ENCODE data around the gene CCDC28B. TPM values are rescaled to one million over a fixed set of nuclear protein-coding genes. Genes with fewer than 3 reads are reported as not detected.

CCDC28B gene
- polyA plus RNA-seq, 1 of the 3 experiments (the other 2 are of a cell fraction) = 26.3 TPM

DNA sequence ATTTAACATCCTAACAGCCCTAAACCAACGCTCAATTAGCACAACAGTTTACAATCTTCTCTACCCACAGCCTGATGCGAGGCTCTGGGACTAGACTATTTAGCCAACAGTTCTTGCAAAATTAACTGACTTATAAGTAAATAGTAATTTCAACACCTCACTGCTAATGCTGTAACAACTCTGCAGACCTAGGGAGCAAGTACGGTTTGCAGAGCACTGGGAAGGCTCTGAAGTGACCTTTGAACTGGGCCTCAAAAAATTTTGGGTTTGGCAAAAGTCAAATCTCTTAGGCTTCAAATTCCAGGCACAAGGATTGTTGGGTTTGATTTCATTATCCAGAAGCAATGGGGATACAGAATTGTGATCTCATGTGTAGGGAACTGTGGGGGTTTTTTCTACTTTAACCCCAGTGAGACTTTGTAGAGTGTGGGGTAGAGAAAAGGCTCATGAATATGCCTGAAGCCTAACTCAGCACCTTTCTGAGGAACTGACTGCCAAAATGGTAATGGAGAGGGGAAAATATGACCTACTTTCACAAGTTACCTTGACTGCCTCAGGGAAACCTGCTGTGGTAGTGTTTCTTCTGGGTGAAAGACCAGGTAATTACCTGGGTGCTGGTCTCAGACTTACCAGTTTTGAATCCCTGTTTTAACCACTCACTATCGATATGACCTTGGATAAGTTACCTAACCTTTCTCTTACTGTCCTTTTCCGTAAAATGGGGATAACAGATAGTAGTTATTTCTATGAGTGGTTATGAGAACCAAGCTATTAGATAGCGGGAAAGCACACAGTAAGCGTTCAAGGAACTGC lies 21.8 kb upstream of the CCDC28B start:
- Histone ChIP-seq H3K4me3 (ENCODE audit: low read depth in 2 of 2, low read length in 1 of 2) (no peak overlapping the region; a peak in 1 of 4 replicates), H3K36me3 (replicated peaks in 1 of 2; ENCODE audit: control insufficient read depth in 1 of 2, insufficient read depth in 2 of 2, low read length in 1 of 2) (peaks cover 24 to 31% of the 10 kb centered on the region in 2 experiments), H3K79me2 (ENCODE audit: insufficient read depth) (peaks cover 34% of the 10 kb centered on the region), H3K4me2 (peak overlapping the region; percentile 97; the same call in 1 of the 2 replicates), H3K27ac (ENCODE audit: low read depth in 2 of 2, low read length in 1 of 2) (peak overlapping the region; percentile 90 to 96; a peak in 3 of 4 replicates), H3F3A (replicated peaks; ENCODE audit: insufficient read depth) (peaks cover 35% of the 10 kb centered on the region), H3K27me3 (ENCODE audit: insufficient read depth) (no peaks in the 10 kb centered on the region), H2AFZ (ENCODE audit: low read depth) (peak overlapping the region; percentile 77; the same call in 1 of the 2 replicates), H3K9me3 (no peaks in the 10 kb centered on the region), H3K4me1 (ENCODE audit: control insufficient read depth in 1 of 2, insufficient read depth in 2 of 2, low read depth in 1 of 2, low read length in 1 of 2) (peaks cover 17 to 20% of the 10 kb centered on the region in 2 experiments; a peak in 3 of 4 replicates), H3K9ac (no peak overlapping the region), H3K9me2 (no peaks in the 10 kb centered on the region), H4K20me1 (ENCODE audit: insufficient read depth) (peaks cover 6% of the 10 kb centered on the region; the same call in 1 of the 2 replicates)
- ChIA-PET CTCF (interaction anchor here (1.1 to 1.7 kb wide), 4 partner anchors 17 to 71 kb away, joined by 3 to 4 read pairs (median 3); partner anchors contain the start of gene KPNA6), POLR2A (interaction anchor here (1.0 to 2.6 kb wide), 7 partner anchors 22 to 157 kb away, joined by 3 to 16 read pairs (median 6); partner anchors contain the start of genes CCDC28B, IQCC, KPNA6 and MARCKSL1)
- WGBS (ENCODE audit: low lambda C conversion rate) = 94% methylated on average over 7 of the region's 7 CpGs
- TF ChIP-seq ELF1 (IDR thresholded peaks at IDR 0.05) (no peak), RXRA (IDR thresholded peaks at IDR 0.05; ENCODE audit: borderline replicate concordance, low read depth) (no peak), EP300 (IDR thresholded peaks at IDR 0.05; ENCODE audit: borderline replicate concordance in 1 of 2, low read depth in 1 of 2, low read length in 1 of 2) (no peak), FOXM1 (IDR thresholded peaks at IDR 0.05; ENCODE audit: low read depth) (no peak), GABPA (IDR thresholded peaks at IDR 0.05; ENCODE audit: low read depth) (no peak)
- no peak for DNase-seq

- H3K9me3 ChIP-seq = no peaks in the 10 kb centered on the region
- H3K9ac ChIP-seq = peak overlapping the region; percentile 98
- ChIA-PET CTCF (interaction anchor here (1.1 to 1.7 kb wide), 3 partner anchors 18 to 71 kb away, joined by 3 read pairs; partner anchors contain the start of gene KPNA6), POLR2A (interaction anchor here (1.0 to 3.4 kb wide), 8 partner anchors 17 to 157 kb away, joined by 3 to 19 read pairs (median 9); partner anchors contain the start of genes CCDC28B, IQCC, KPNA6 and MARCKSL1)
- WGBS (ENCODE audit: low lambda C conversion rate) = 40% methylated on average over 7 of the region's 7 CpGs
- no peaks in the 10 kb centered on the region for H3K9me2 ChIP-seq
- H3K27ac ChIP-seq (ENCODE audit: low read depth in 2 of 2, low read length in 1 of 2) = peak overlapping the region; percentile 90 to 96; a peak in 3 of 4 replicates
- peaks cover 35% of the 10 kb centered on the region for H3F3A ChIP-seq (replicated peaks; ENCODE audit: insufficient read depth)
- peaks cover 18 to 20% of the 10 kb centered on the region in 2 experiments; a peak in 3 of 4 replicates for H3K4me1 ChIP-seq (ENCODE audit: control insufficient read depth in 1 of 2, insufficient read depth in 2 of 2, low read depth in 1 of 2, low read length in 1 of 2)
- H3K4me3 ChIP-seq (ENCODE audit: low read depth in 2 of 2, low read length in 1 of 2) = peak overlapping the region; percentile 65 to 82; a peak in 3 of 4 replicates
- no peaks in the 10 kb centered on the region for H3K27me3 ChIP-seq (ENCODE audit: insufficient read depth)
- H3K79me2 ChIP-seq (ENCODE audit: insufficient read depth) = peaks cover 39% of the 10 kb centered on the region
- H4K20me1 ChIP-seq (ENCODE audit: insufficient read depth) = peaks cover 10% of the 10 kb centered on the region; the same call in 1 of the 2 replicates
- peak overlapping the region; percentile 77; the same call in 1 of the 2 replicates for H2AFZ ChIP-seq (ENCODE audit: low read depth)
- H3K4me2 ChIP-seq = peak overlapping the region; percentile 97
- no peak for TF ChIP-seq RXRA (IDR thresholded peaks at IDR 0.05; ENCODE audit: borderline replicate concordance, low read depth)
- TF ChIP-seq TCF12 (IDR thresholded peaks at IDR 0.05) = no peak
- no peak for TF ChIP-seq POLR2AphosphoS5 (IDR thresholded peaks at IDR 0.05; ENCODE audit: low read depth, low read length)
- no peak for TF ChIP-seq EP300 (IDR thresholded peaks at IDR 0.05; ENCODE audit: borderline replicate concordance in 1 of 2, low read depth in 1 of 2, low read length in 1 of 2)
- TF ChIP-seq TEAD4 (IDR thresholded peaks at IDR 0.05; ENCODE audit: borderline replicate concordance, insufficient read depth) = no peak
- TF ChIP-seq SIN3A (IDR thresholded peaks at IDR 0.05; ENCODE audit: borderline replicate concordance, low read depth, low read length) = no peak
- no peak for TF ChIP-seq USF2 (IDR thresholded peaks at IDR 0.05; ENCODE audit: borderline replicate concordance, low read depth, low read length)
- no peak for TF ChIP-seq FOXM1 (IDR thresholded peaks at IDR 0.05; ENCODE audit: low read depth)
- TF ChIP-seq JUND (IDR thresholded peaks at IDR 0.05) = no peak
- no peak for TF ChIP-seq RAD21 (IDR thresholded peaks at IDR 0.05; ENCODE audit: low read length)
- TF ChIP-seq TAF1 (IDR thresholded peaks at IDR 0.05; ENCODE audit: borderline replicate concordance, low read depth, low read length) = no peak
- no peak for TF ChIP-seq ZBTB33 (IDR thresholded peaks at IDR 0.05; ENCODE audit: borderline replicate concordance, low read depth)
- DNase-seq = no peak
- peaks cover 22 to 33% of the 10 kb centered on the region in 2 experiments for H3K36me3 ChIP-seq (replicated peaks in 1 of 2; ENCODE audit: control insufficient read depth in 1 of 2, insufficient read depth in 2 of 2, low read length in 1 of 2)
These were observed 21.3 kb upstream of the CCDC28B start for GRCh38 chr1:32179193-32179442.

Data from SK-N-SH (cell line).